PC-9 (cell line): ENCODE results near the gene TBC1D16. TPM values are rescaled to one million over a fixed set of nuclear protein-coding genes. Genes with fewer than 3 reads are reported as not detected.

ENCODE experiments used
- BruUV-seq: library from RNA; stranded (reverse); fragments of 400-500 nt; replicated peaks from 2 replicates; lab custom pipeline; 2021; lab: Mats Ljungman, UMichigan
- CTCF ChIA-PET: fragments of 300-600 bp; sonication (Branson Sonifier 250); formaldehyde crosslinking; loops from one replicate; lab custom pipeline; 2022; ENCODE audit warnings: antibody characterized with exemption; lab: Charles Lee
- POLR2A ChIA-PET: fragments of 300-600 bp; sonication (Branson Sonifier 250); formaldehyde crosslinking; loops from one replicate; lab custom pipeline; 2022; ENCODE audit warnings: antibody characterized with exemption; ENCODE audit not compliant: unreplicated experiment; lab: Charles Lee
- DNase-seq, 2 experiments: peaks; one replicate each; pipeline versions ENCODE4 v3.0.0 to v3.0.0-alpha.2; 2015 to 2022; ENCODE audit warnings: mixed read lengths in 1 of 2
- H2AFZ ChIP-seq: fragments of 200-600 bp; sonication (generic); 2 replicates; pipeline ENCODE4 v1.8.1; 2017; ENCODE audit warnings: antibody characterized with exemption
- H3F3A ChIP-seq: fragments of 200-600 bp; sonication (generic); 2 replicates; pipeline ENCODE4 v1.8.1; 2017; ENCODE audit warnings: antibody characterized with exemption, mild to moderate bottlenecking, low read depth; ENCODE audit not compliant: insufficient read depth
- H3K27ac ChIP-seq: fragments of 200-600 bp; sonication (generic); 2 replicates; pipeline ENCODE4 v1.6.1; 2016; ENCODE audit warnings: mixed run types
- H3K27me3 ChIP-seq: fragments of 200-600 bp; sonication (generic); 2 replicates; pipeline ENCODE4 v1.6.1; 2016; ENCODE audit warnings: low read depth, mixed run types; ENCODE audit not compliant: insufficient read depth
- H3K36me3 ChIP-seq: fragments of 200-600 bp; sonication (generic); 2 replicates; pipeline ENCODE4 v1.6.1; 2016; ENCODE audit warnings: low read depth, mixed run types
- H3K4me1 ChIP-seq: fragments of 200-600 bp; sonication (generic); replicated peaks from 2 replicates; pipeline ENCODE4 v1.6.1; 2016; ENCODE audit warnings: mixed run types; ENCODE audit not compliant: insufficient read depth
- H3K4me2 ChIP-seq: fragments of 200-600 bp; sonication (generic); 2 replicates; pipeline ENCODE4 v1.6.1; 2017; ENCODE audit warnings: mixed run types
- H3K4me3 ChIP-seq: fragments of 200-600 bp; sonication (generic); 2 replicates; pipeline ENCODE4 v1.6.1; 2016; ENCODE audit warnings: mixed run types
- H3K79me2 ChIP-seq: fragments of 200-600 bp; sonication (generic); 2 replicates; pipeline ENCODE4 v1.6.1; 2017; ENCODE audit warnings: low read depth, mixed run types
- H3K9me2 ChIP-seq: fragments of 200-600 bp; sonication (generic); 2 replicates; pipeline ENCODE4 v1.8.1; 2017; ENCODE audit warnings: mild to moderate bottlenecking; ENCODE audit not compliant: insufficient read depth
- H3K9me3 ChIP-seq: fragments of 200-600 bp; sonication (generic); 2 replicates; pipeline ENCODE4 v1.8.1; 2016; ENCODE audit warnings: low read depth; ENCODE audit not compliant: insufficient read depth
- H4K20me1 ChIP-seq: fragments of 200-600 bp; sonication (generic); 2 replicates; pipeline ENCODE4 v1.8.1; 2017; ENCODE audit not compliant: insufficient read depth
- EZH2 ChIP-seq: fragments of 200-600 bp; sonication (generic); IDR thresholded peaks from 2 replicates; pipeline ENCODE4 v1.8.0; 2017; ENCODE audit warnings: antibody characterized with exemption, low read depth
- intact Hi-C: fragments of 100-400 bp; cut with micrococcal nuclease; formaldehyde crosslinking; loops from one replicate; pipeline ENCODE4 v1.10.0; 2022; ENCODE audit not compliant: unreplicated experiment
- total RNA-seq: library from RNA; stranded (reverse); gene quantifications from 2 replicates; pipeline ENCODE4 v1.2.3, GENCODE V29; 2021
- TF ChIP-seq, protein P1 (sequence below): fragments of 200-600 bp; sonication (generic); conservative IDR thresholded peaks from 2 replicates; pipeline ENCODE4 v1.6.1; 2017; ENCODE audit warnings: mixed run types, antibody characterized with exemption, mild to moderate bottlenecking, moderate library complexity

The TBC1D16 gene
- total RNA-seq, 1 experiment from 2014 or later = 41.7 TPM

GRCh38 chr17:80008383-80008840, 27.3 kb downstream of the TBC1D16 start:
- Histone ChIP-seq H3K4me3 (no peak overlapping the region), H3K27ac (no peak overlapping the region), H3K79me2 (no peaks in the 10 kb centered on the region), H4K20me1 (no peaks in the 10 kb centered on the region), H3F3A (no peaks in the 10 kb centered on the region), H3K9me2 (no peaks in the 10 kb centered on the region), H3K36me3 (no peaks in the 10 kb centered on the region), H3K4me2 (no peak overlapping the region), H3K9me3 (no peaks in the 10 kb centered on the region), H2AFZ (no peak overlapping the region), H3K4me1 (no peaks in the 10 kb centered on the region), H3K27me3 (no peaks in the 10 kb centered on the region)
- intact Hi-C loops = loop anchor here (1.0 to 5.0 kb wide), 4 partner anchors 22 to 404 kb away; no protein-coding TSS in a partner anchor
- ChIA-PET CTCF (interaction anchor here (0.6 to 0.9 kb wide), 2 partner anchors 14 to 77 kb away, joined by 3 read pairs; no protein-coding TSS in a partner anchor), POLR2A (interaction anchor here (0.6 kb wide), 1 partner anchor 353 kb away, joined by 3 read pairs; no protein-coding TSS in a partner anchor)
- DNase-seq = peak; percentile 40 to 83
- BruUV-seq = no TSS peak
- no peak for TF ChIP-seq EZH2
- TF ChIP-seq, protein P1, sequence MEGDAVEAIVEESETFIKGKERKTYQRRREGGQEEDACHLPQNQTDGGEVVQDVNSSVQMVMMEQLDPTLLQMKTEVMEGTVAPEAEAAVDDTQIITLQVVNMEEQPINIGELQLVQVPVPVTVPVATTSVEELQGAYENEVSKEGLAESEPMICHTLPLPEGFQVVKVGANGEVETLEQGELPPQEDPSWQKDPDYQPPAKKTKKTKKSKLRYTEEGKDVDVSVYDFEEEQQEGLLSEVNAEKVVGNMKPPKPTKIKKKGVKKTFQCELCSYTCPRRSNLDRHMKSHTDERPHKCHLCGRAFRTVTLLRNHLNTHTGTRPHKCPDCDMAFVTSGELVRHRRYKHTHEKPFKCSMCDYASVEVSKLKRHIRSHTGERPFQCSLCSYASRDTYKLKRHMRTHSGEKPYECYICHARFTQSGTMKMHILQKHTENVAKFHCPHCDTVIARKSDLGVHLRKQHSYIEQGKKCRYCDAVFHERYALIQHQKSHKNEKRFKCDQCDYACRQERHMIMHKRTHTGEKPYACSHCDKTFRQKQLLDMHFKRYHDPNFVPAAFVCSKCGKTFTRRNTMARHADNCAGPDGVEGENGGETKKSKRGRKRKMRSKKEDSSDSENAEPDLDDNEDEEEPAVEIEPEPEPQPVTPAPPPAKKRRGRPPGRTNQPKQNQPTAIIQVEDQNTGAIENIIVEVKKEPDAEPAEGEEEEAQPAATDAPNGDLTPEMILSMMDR = peak; percentile 86

DNA sequence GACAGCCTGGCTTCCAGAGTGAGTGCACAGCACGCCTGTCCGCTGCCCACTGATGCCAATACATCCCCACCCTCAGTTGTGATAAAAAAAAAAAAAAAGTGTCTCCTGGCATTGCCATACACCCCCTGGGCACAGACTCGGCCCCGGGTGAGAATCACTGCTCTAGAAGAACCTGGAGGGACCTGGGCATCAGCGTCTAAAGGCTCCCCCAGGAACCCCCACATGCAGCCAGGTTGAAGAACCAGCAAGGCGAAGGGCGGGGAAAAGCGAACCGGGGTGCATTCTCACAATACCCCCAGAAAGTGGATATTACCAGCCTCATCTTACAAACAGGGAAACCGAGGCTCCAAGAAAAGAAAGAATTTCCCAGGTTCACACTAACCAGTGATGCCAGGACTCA, 27.7 kb downstream of the TBC1D16 start:
- no peaks in the 10 kb centered on the region for H3K4me1 ChIP-seq
- no peaks in the 10 kb centered on the region for H3F3A ChIP-seq
- H3K4me3 ChIP-seq = no peak overlapping the region
- H3K27ac ChIP-seq = no peak overlapping the region
- no peak overlapping the region for H3K4me2 ChIP-seq
- no peaks in the 10 kb centered on the region for H3K9me3 ChIP-seq
- no peaks in the 10 kb centered on the region for H3K27me3 ChIP-seq
- TF ChIP-seq, protein P1 = no peak
- no peak for TF ChIP-seq EZH2
- ChIA-PET POLR2A (interaction anchor here (0.6 kb wide), 1 partner anchor 354 kb away, joined by 3 read pairs; no protein-coding TSS in a partner anchor), CTCF (interaction anchor here (0.6 to 0.9 kb wide), 2 partner anchors 13 to 78 kb away, joined by 3 read pairs; no protein-coding TSS in a partner anchor)
- no peak for DNase-seq
- BruUV-seq = no TSS peak
- no peaks in the 10 kb centered on the region for H3K79me2 ChIP-seq
- no peaks in the 10 kb centered on the region for H3K36me3 ChIP-seq
- no peaks in the 10 kb centered on the region for H4K20me1 ChIP-seq
- no peaks in the 10 kb centered on the region for H3K9me2 ChIP-seq
- H2AFZ ChIP-seq = no peak overlapping the region
- intact Hi-C loops = loop anchor here (1.0 to 5.0 kb wide), 4 partner anchors 23 to 404 kb away; no protein-coding TSS in a partner anchor

GRCh38 chr17:80006811-80007752, 28.6 kb downstream of the TBC1D16 start:
- no peaks in the 10 kb centered on the region for H3K9me3 ChIP-seq
- H3K4me2 ChIP-seq = no peak overlapping the region
- BruUV-seq = no TSS peak
- intact Hi-C loops = loop anchor here (5.0 kb wide), 2 partner anchors 245 to 405 kb away; no protein-coding TSS in a partner anchor
- H3K4me3 ChIP-seq = no peak overlapping the region
- H3K9me2 ChIP-seq = no peaks in the 10 kb centered on the region
- no peaks in the 10 kb centered on the region for H3K36me3 ChIP-seq
- no peak overlapping the region for H3K27ac ChIP-seq
- no peaks in the 10 kb centered on the region for H3K79me2 ChIP-seq
- no peak for DNase-seq
- ChIA-PET CTCF (interaction anchor here (0.6 to 1.2 kb wide), 4 partner anchors 21 to 1047 kb away, joined by 3 to 9 read pairs (median 4); no protein-coding TSS in a partner anchor), POLR2A (no interaction called here)
- H3F3A ChIP-seq = no peaks in the 10 kb centered on the region
- no peaks in the 10 kb centered on the region for H3K4me1 ChIP-seq
- no peak overlapping the region for H2AFZ ChIP-seq
- H3K27me3 ChIP-seq = no peaks in the 10 kb centered on the region
- TF ChIP-seq, protein P1 = no peak
- no peak for TF ChIP-seq EZH2
- no peaks in the 10 kb centered on the region for H4K20me1 ChIP-seq
